ENCODE data around the gene ZNF445.
"Not testable (repeated sequence)": the region's sequence is repeated elsewhere in the genome, so short reads cannot be mapped to it uniquely, and the experiment has no call there.

The ZNF445 gene

GRCh38 chr3:44398853-44399252 lies 78.6 kb downstream of the ZNF445 start:
- no peak for DNase-seq (ENCODE audit: low read depth in 2 of 2)

GRCh38 chr3:44398271-44398670 lies 79.2 kb downstream of the ZNF445 start:
- not testable (repeated sequence) for DNase-seq (ENCODE audit: low read depth in 2 of 2)

DNA sequence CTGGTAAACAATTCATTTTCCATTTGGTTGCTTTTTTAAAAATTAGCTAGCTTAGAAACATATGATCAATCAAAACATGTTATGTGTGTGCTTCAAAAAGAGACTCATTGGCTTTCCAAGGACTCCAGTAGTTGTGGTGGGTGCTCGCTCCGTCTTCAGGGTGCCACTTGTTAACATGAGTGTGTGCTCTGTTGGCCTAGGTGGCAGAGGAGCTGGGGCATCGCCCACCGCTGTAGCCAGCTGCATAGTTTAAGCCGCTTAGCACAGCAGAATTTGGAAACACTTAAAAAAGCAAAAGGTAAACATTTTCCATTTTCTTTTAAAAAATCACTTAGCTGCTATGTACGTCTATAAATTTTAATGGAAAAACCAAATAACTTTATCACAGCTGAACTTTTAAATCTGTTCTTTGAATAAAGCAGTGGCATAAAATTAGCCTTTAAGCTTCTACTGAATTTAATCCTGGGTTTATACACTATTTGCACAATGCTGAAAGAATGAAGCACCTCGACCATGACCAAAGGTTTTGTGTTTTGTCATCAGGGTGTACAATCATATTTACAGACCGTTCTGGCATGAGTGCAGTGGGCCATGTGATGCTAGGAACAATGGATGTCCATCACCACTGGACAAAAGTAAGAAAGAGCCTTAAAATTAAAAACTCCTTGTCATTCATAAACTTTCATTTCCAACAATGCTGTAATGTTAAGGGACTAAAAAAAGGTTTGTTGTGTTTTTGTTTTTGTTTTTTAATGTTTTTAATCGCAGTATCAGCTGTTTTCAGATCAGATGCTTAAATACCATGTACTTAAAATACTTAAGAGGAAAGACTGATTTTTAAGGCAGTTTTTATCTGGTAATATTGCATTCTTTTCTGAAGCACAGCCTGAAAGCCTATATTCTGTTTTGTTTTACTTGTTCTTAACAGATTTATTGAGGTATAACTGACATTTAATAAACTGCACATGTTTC lies 81.0 kb downstream of the ZNF445 start:
- no peak for DNase-seq (ENCODE audit: low read depth in 2 of 2)

- DNase-seq (ENCODE audit: low read depth in 2 of 2) = no peak
Observed at GRCh38 chr3:44395714-44396113, 81.8 kb downstream of the ZNF445 start.

DNA sequence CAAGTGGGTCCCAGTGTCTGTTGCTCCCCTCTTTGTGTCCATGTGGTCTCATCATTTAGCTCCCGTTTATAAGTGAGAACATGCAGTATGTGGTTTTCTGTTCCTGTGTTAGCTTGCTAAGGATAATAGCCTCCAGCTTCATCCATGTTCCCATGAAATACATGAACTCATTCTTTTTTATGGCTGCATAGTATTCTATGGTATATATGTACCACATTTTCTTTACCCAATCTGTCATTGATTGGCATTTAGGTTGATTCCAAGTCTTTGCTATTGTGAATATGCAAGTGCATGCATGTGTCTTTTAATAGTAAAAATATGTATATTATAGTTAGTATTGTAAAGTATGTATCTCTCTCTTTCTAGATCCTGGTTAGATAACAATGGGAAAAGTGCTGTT lies 85.0 kb downstream of the ZNF445 start:
- DNase-seq (ENCODE audit: low read depth in 2 of 2) = no peak

DNA sequence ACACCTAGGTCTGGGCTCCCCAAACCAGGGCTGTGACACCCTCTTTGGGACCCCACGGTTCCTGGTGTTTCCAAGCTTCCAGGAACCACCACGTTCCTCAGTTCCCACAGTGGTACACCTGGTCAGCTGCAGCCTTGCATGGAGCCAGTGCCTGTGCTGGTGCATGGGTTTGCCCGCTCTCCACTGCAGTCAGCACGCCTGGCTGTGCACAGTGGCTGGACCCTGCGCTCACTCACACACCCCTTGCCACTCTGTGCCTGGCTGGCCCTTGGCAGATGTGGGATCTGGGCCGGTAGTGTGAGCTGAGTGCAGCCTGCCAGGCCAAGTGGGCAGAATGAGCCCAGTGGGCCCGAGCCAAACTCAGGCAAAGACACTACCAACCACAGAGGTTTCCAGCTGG lies 90.1 kb downstream of the ZNF445 start:
- no peak for DNase-seq (ENCODE audit: low read depth in 2 of 2)

Measured in stimulated activated CD8-positive, alpha-beta memory T cell treated with anti-CD3 and anti-CD28 coated beads, Interleukin-15, amount 100 ng/mL, for 48 hours (primary cell).